ENCODE results near the gene SFXN3.
A peak's percentile ranks its signal among the peaks of the same experiment; 100 is the strongest.

SFXN3 gene

GRCh38 chr10:101011517-101012423 lies 19.3 kb upstream of the SFXN3 start:
- in situ Hi-C loops (cut with HindIII; ENCODE audit: low sequenced_read_pairs), result no loop called here
- no peak overlapping the region for H3K4me3 ChIP-seq (ENCODE audit: low read depth, low read length)
- TF ChIP-seq, protein P1, sequence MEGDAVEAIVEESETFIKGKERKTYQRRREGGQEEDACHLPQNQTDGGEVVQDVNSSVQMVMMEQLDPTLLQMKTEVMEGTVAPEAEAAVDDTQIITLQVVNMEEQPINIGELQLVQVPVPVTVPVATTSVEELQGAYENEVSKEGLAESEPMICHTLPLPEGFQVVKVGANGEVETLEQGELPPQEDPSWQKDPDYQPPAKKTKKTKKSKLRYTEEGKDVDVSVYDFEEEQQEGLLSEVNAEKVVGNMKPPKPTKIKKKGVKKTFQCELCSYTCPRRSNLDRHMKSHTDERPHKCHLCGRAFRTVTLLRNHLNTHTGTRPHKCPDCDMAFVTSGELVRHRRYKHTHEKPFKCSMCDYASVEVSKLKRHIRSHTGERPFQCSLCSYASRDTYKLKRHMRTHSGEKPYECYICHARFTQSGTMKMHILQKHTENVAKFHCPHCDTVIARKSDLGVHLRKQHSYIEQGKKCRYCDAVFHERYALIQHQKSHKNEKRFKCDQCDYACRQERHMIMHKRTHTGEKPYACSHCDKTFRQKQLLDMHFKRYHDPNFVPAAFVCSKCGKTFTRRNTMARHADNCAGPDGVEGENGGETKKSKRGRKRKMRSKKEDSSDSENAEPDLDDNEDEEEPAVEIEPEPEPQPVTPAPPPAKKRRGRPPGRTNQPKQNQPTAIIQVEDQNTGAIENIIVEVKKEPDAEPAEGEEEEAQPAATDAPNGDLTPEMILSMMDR (IDR thresholded peaks at IDR 0.05; ENCODE audit: low read depth, low read length, missing control alignments), result peak; percentile 57
- DNase-seq (ENCODE audit: low read depth), result no peak

DNA sequence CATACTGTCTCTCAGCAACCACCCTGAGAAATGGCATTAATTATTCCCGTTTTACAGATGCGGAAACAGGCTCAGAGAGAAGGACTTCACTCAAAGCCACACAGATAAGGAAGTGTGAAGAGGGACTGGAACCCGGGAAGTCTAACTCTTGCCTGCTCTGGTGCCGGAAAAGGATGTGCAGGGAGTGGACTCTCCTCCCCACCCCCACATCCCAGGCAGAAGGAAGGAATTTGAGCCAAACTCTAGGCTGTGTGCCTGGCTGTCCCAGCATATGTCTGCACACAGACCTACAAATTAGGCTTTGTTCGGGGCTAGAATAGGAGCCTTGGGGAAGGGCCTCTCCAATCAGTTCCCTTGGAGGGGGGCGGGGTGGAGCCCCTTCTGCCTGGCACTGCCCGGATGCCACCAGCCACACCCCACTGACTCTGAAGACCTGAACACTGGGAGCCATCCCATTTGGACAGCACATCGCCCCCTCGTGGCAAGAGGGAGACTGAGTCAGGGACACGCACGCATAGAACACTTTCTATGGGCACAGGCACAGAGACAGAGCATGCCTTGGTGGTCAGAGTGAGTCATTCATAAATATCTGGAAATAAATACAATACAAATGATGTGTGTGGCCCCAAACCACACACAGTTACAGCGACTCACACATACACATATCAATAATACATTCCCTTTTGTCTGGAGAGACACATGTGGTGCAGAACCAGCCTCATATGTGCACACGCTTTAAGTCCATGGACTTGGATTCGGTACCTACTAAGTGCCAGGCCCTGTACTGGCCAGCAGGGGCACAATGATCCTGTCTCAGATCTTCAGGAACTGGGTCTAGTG lies 18.3 kb upstream of the SFXN3 start:
- peak; percentile 84 for DNase-seq (ENCODE audit: low read depth)
- TF ChIP-seq, protein P1 (IDR thresholded peaks at IDR 0.05; ENCODE audit: low read depth, low read length, missing control alignments), result peak; percentile 81
- H3K4me3 ChIP-seq (ENCODE audit: low read depth, low read length), result no peak overlapping the region
- in situ Hi-C loops (cut with HindIII; ENCODE audit: low sequenced_read_pairs), result no loop called here

DNA sequence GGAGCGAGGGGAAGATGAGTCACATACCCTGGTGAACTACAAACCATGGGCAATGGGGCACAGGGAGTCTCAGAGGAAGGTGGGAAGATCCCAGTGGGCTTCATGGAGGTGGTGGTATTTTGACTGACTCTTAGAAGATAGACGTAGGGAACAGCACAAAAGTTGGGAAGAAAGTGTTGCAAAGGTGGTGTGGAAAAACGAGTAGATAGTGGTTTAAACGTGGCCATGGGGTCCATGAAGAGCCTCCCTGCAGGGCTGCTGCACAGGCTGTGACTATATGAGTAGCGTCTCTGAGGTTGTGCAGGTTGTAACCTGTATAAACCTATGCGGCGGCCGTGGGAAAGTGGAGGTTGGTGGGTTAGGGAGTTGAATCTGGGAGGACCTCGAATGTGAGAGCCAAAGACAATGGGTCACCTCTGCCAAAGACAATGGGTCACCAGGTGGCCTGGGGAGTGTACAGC lies 17.6 kb upstream of the SFXN3 start:
- H3K4me3 ChIP-seq (ENCODE audit: low read depth, low read length), result no peak overlapping the region
- in situ Hi-C loops (cut with HindIII; ENCODE audit: low sequenced_read_pairs), result no loop called here
- TF ChIP-seq, protein P1 (IDR thresholded peaks at IDR 0.05; ENCODE audit: low read depth, low read length, missing control alignments), result no peak
- no peak for DNase-seq (ENCODE audit: low read depth)

DNA sequence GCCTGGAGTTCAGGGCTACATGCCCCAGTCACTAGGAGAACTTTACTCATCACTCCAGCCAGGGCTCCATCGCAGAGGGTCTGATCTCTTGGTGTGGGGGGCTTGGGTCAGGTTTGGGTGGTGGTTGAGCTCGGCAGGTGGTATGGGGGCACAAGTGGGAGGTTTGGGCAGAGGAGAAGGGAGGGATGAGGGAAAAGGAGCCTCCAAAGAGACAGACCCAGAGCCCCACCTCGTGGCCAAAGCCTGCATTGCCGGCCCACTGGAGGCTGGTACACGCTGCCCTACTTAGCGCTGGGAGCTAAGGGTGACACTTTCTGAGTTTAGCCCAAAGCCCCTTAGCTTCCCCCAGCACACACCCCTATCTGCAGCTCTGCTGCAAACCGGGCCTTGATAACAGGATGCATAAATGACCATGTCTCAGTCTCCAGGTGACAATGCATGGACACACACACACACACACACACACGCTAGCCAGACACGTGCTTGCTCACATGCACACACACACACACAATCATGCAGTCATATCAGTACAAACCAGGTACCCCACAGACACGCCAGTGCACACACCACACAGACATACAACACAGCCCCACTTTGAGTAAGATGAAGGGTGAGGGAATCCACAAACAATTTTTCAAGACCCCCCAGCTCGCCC lies 16.7 kb upstream of the SFXN3 start:
- DNase-seq (ENCODE audit: low read depth), result no peak
- in situ Hi-C loops (cut with HindIII; ENCODE audit: low sequenced_read_pairs), result no loop called here
- TF ChIP-seq, protein P1 (IDR thresholded peaks at IDR 0.05; ENCODE audit: low read depth, low read length, missing control alignments), result peak; percentile 97
- H3K4me3 ChIP-seq (ENCODE audit: low read depth, low read length), result no peak overlapping the region

DNA sequence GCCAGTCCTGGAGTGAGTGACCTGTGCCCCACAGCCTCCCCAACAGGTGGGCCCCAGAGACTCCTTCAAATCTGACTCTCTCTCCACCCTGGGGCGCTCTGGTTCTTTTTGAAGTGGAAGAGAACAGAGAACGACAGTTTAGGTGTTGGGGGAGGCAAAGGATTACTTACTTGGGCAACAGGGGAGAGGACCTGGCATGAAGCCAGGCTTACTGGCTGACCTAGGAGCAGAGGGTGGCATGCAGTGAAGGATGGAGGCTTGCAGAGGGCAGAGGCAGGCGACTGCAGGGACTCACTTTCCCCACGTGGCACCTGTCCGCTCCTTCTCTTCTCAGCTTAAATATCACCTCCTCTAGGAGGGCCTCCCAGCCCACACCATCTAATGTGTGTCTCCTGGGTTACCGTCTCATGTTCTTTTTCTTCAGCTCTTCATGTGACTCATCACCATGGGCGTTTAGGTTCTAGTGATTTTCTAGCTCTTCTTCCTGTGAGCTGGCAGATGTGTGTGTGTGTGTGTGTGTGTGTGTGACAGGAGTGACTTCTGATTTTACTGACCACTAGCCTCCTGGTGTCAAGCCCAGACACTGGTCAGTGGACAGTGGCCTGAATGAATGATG lies 16.0 kb upstream of the SFXN3 start:
- TF ChIP-seq, protein P1 (IDR thresholded peaks at IDR 0.05; ENCODE audit: low read depth, low read length, missing control alignments), result no peak
- no peak for DNase-seq (ENCODE audit: low read depth)
- H3K4me3 ChIP-seq (ENCODE audit: low read depth, low read length), result no peak overlapping the region
- in situ Hi-C loops (cut with HindIII; ENCODE audit: low sequenced_read_pairs), result no loop called here

- in situ Hi-C loops (cut with HindIII; ENCODE audit: low sequenced_read_pairs), result no loop called here
- TF ChIP-seq, protein P1 (IDR thresholded peaks at IDR 0.05; ENCODE audit: low read depth, low read length, missing control alignments), result no peak
These were observed 15.5 kb upstream of the SFXN3 start for GRCh38 chr10:101015582-101015973.

More at GRCh38 chr10:101015582-101015973, 15.5 kb upstream of the SFXN3 start:
- H3K4me3 ChIP-seq (ENCODE audit: low read depth, low read length), result no peak overlapping the region
- no peak for DNase-seq (ENCODE audit: low read depth)

All from astrocyte of the cerebellum (primary cell).